OCI-M2 (cell line): ENCODE measurements around the gene FBXO42.

ENCODE experiments used
- DNase-seq: peaks from one replicate; lab custom pipeline; 2025; ENCODE audit not compliant: unreplicated experiment; lab: John Stamatoyannopoulos, UW

The FBXO42 gene

GRCh38 chr1:16206547-16207317 lies 145.5 kb downstream of the FBXO42 start:
- peak; percentile 54 for DNase-seq

DNA sequence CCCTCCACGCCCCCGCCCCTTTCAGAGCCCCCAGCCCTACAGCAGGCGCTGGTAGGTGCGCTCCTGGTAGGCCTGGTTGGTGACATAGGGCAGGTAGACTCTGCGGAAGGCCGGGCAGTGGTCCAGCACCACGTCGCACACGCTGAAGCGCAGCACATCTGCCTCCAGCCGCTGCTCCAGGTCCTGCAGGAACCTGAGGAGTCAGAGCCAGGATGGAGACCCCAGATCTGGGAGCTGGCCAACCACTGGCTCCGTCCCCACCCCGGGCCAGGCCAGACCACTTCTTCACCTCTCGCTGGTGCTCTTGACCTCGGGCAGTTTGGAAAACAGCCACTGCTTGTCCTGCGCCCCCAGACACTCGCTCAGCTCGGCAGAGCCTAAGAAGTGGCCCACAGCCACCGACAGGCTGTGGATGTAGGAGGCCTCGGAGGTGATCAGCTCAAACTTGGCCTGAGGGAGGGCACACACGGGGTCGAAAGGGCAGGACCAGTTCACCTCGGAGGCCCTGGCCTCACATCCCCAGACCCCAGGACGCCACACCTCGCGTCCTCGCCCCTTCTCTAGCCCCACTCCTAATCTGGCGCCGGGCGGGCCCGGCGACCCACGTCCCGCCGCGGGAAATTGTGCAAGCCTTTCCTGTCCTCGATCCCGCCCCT lies 146.3 kb downstream of the FBXO42 start:
- no peak for DNase-seq

GRCh38 chr1:16205334-16205671 lies 147.0 kb downstream of the FBXO42 start:
- no peak for DNase-seq

- DNase-seq, result no peak
Observed at GRCh38 chr1:16204634-16205333, 147.5 kb downstream of the FBXO42 start.

GRCh38 chr1:16204216-16204615 lies 148.1 kb downstream of the FBXO42 start:
- DNase-seq, result no peak

DNA sequence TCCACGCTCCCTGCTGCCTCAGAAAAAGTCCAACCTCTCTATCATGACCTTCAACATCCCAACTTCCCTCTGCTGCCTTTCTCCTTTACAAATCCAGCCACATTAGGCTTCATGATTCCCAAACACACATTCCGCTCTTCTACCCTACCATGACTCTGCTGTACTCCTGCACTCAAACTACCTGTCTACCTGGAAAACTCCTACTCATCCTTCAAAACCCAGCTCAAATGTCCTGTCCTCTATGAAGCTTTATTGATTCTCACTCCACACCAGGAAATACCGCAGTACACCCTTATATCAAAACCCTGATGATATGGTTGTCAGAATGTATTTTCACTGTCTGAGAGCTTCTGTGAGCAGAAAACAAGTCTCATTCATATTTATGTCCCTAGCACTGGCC lies 148.7 kb downstream of the FBXO42 start:
- no peak for DNase-seq

DNA sequence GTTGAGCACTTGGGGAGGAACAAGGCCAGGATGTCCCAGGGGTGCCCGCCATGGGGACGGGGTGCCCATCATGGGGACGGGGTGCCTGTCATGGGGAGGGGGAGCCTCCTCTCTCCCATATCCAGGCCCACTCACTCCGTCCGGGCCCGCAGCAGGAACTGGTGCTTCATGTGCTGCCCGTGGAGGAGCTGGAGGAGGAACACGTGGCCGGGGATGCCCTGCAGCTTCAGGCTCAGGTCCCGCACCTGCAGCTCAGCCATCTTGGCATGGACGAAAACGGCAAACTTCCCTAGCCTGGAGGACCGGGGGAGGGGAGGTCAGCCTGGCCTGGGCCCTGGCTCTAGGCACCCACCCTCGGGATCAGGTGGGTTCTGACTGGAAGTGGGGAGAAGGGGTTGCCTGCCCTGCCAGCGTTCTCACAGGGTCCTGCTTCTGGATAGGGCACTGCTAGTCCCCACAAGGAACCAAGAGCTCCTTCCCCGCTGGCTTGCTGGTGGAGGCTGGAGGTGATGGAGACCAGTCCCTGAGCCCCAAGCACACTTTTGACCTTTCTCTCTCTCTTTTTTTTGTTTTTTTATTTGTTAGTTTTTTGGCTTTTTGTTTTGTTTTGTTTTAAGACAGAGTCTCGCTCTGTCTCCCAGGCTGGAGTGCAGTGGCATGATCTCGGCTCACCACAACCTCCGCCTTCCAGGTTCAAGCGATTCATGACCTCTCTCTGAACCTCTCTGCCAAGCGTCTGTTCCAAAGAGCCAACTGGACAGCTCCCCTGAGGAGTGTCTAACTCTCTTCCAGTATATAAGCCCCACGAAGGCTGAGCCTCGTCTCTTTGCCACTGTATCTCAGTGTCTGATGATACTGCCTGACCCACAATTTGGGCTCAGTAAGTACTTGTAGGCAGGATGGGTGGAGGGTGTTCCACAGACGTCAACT lies 149.7 kb downstream of the FBXO42 start:
- DNase-seq, result no peak

- no peak for DNase-seq
Observed at GRCh38 chr1:16199700-16200099, 152.6 kb downstream of the FBXO42 start.

DNA sequence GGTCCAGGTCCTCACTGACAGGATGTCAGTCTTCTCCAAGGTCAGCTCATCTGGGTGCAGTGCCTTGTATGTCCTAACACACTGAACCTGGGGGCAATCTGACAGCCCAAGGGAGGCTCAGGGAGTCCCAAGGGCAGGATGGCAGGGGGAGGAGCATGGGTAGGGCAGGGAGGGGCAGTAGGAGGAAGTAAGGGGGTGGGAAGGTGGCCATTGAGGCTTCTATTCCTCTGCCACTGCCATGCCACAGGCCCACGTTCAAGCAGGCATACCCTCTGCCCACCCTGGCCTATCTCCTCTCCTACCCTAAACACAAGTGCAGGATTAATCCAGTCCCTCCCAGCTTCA lies 153.2 kb downstream of the FBXO42 start:
- no peak for DNase-seq

DNA sequence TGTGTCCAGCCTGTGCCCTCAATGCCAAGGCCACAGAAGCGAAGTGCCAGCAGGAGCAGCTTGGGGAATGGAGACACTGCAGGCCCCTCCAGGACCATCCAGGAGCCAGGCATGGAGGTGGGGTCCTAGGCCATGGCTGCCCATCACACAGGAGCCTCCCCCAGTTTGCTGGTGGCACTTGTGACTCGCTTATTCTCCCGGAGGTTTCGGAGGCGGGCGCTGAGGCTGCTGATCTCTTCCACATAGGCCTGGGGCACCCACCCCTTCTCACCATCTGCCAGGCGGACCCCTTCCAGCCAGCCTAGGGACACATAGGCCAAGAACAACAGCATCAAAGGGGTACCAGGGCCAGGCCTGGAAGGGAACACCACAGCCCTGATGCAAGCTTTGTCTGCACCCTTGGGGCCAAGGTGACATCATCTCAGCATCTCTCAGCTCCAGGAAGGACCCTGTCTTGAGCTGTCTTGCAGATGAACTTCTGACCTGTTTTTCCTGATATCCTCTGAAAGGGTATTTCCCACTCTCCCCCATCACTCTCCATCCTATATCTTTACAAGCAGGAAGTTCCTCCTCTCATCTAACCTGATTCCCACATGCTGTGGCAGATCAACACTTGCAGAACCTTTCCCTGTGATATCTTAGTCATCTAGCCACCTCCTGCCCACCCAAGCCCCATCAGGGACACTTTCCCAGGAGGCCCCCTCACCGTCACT lies 153.7 kb downstream of the FBXO42 start:
- no peak for DNase-seq

- no peak for DNase-seq
Observed at GRCh38 chr1:16196874-16197273, 155.4 kb downstream of the FBXO42 start.
